Activated naive CD4-positive, alpha-beta T cell treated with anti-CD3 and anti-CD28 coated beads, Interleukin-2, amount 50 U/mL, for 24 hours (primary cell): Measurements from ENCODE around the gene RBKS.

Experiments used
- H3K27ac Mint-ChIP-seq: one replicate; pipeline ENCODE4 v1.8.0; 2021; ENCODE audit warnings: mild to moderate bottlenecking, mixed read lengths
- H3K27me3 Mint-ChIP-seq: one replicate; pipeline ENCODE4 v1.8.0; 2021; ENCODE audit warnings: mixed read lengths
- H3K36me3 Mint-ChIP-seq: one replicate; pipeline ENCODE4 v1.8.0; 2021; ENCODE audit warnings: mixed read lengths
- H3K4me1 Mint-ChIP-seq: one replicate; pipeline ENCODE4 v1.8.0; 2021; ENCODE audit warnings: mixed read lengths
- H3K4me3 Mint-ChIP-seq: one replicate; pipeline ENCODE4 v1.8.0; 2021; ENCODE audit warnings: mild to moderate bottlenecking, mixed read lengths
- H3K9me3 Mint-ChIP-seq: one replicate; pipeline ENCODE4 v1.8.0; 2021; ENCODE audit warnings: mixed read lengths

RBKS gene

GRCh38 chr2:27738349-27739057 is 151.7 kb downstream of the RBKS start:
- no peak overlapping the region for H3K27ac Mint-ChIP-seq
- H3K9me3 Mint-ChIP-seq: no peaks in the 10 kb centered on the region
- no peaks in the 10 kb centered on the region for H3K36me3 Mint-ChIP-seq
- no peak overlapping the region for H3K4me3 Mint-ChIP-seq
- H3K4me1 Mint-ChIP-seq: peaks cover 17% of the 10 kb centered on the region
- H3K27me3 Mint-ChIP-seq: no peaks in the 10 kb centered on the region

DNA sequence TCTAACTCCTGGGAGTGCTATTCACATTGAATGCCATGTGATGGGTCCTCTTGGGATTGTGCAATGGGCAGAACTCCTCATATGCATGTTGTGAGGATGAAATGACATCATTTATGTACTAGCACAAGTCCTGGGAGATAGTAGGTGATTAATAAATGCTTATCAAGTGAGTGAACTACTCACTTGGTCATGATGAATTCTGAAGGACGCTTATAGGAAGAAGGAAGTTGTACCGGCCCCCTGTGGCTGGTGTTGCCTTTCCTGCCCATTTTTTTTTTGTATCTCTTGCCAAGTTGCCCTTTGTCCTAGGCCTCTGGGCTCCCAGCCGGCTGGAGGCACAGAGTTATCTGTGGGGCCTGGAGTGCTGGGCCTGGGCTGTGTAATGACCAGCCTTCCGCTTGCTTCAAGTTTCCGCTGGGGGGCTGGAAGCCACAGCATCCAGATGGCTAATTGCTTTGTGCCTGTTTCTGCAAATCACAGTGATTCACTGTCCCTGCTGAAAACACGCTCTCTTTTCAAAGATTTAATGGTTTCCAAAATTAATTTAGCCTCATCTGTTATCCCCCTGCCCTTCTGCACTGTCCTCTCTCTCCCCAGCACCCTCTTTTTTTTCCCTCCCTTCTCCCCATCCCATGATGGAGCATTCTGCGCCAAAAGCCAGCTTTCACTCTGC is 152.4 kb downstream of the RBKS start:
- H3K36me3 Mint-ChIP-seq: no peaks in the 10 kb centered on the region
- no peak overlapping the region for H3K27ac Mint-ChIP-seq
- no peaks in the 10 kb centered on the region for H3K27me3 Mint-ChIP-seq
- H3K4me1 Mint-ChIP-seq: peaks cover 17% of the 10 kb centered on the region
- H3K9me3 Mint-ChIP-seq: no peaks in the 10 kb centered on the region
- no peak overlapping the region for H3K4me3 Mint-ChIP-seq

GRCh38 chr2:27736890-27737204 is 153.3 kb downstream of the RBKS start:
- Mint-ChIP-seq H3K36me3 (no peaks in the 10 kb centered on the region), H3K9me3 (no peaks in the 10 kb centered on the region), H3K4me1 (peaks cover 17% of the 10 kb centered on the region), H3K27ac (no peak overlapping the region), H3K4me3 (no peak overlapping the region), H3K27me3 (no peaks in the 10 kb centered on the region)

DNA sequence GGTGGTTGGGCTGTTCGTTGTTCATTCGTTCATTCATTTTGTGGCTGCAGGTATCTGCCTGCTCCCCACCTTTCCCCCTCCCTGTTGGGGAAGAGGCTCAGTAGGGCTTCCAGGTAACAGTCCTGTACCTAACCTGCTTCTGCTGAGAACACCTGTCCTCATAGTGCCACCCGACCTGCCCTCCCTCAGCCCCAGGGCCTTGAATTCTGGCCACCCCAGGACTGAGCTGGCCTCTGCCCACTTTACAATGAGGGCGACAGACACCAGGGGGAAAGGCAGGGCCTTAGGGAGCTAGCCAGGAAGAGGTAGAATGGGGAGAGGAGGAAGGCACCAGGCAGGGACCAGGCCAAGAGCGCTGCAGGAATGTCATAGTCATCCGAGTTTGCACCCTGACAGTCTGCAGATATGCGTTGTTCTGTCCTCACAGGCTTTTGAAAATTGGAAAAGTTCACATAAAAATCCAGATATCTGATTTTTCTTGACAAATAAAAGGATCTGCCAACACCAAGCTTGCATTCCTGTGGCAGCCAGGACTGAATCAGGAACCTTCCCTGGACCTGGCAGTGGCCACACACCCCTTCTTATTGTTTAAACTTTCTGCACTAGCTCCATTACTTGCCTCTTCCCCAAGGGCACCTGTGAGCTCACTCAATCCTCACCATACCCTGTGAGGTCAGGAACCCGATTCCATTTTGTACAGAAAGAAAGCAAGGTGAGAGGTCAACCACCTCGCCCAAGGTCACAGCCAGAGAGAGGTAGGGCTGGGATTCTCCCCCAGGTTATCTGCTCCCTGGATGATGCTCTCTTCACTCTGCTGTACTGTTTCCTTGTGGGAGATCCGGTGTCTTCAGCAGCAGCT is 153.9 kb downstream of the RBKS start:
- no peaks in the 10 kb centered on the region for H3K27me3 Mint-ChIP-seq
- no peaks in the 10 kb centered on the region for H3K36me3 Mint-ChIP-seq
- H3K4me3 Mint-ChIP-seq: peak overlapping the region; percentile 36
- H3K9me3 Mint-ChIP-seq: no peaks in the 10 kb centered on the region
- no peak overlapping the region for H3K27ac Mint-ChIP-seq
- H3K4me1 Mint-ChIP-seq: peaks cover 17% of the 10 kb centered on the region

- Mint-ChIP-seq H3K27me3 (no peaks in the 10 kb centered on the region), H3K27ac (peak overlapping the region; percentile 33), H3K4me1 (peaks cover 17% of the 10 kb centered on the region), H3K4me3 (peak overlapping the region; percentile 62), H3K36me3 (no peaks in the 10 kb centered on the region), H3K9me3 (no peaks in the 10 kb centered on the region)
Observed at GRCh38 chr2:27735263-27735904, 154.8 kb downstream of the RBKS start.

GRCh38 chr2:27734305-27734704 is 155.9 kb downstream of the RBKS start:
- H3K4me1 Mint-ChIP-seq: peaks cover 17% of the 10 kb centered on the region
- no peaks in the 10 kb centered on the region for H3K9me3 Mint-ChIP-seq
- no peaks in the 10 kb centered on the region for H3K36me3 Mint-ChIP-seq
- no peak overlapping the region for H3K27ac Mint-ChIP-seq
- peak overlapping the region; percentile 62 for H3K4me3 Mint-ChIP-seq
- H3K27me3 Mint-ChIP-seq: no peaks in the 10 kb centered on the region
